Measurements from ENCODE around the gene AGBL5.
"Not testable (repeated sequence)": the region's sequence is repeated elsewhere in the genome, so short reads cannot be mapped to it uniquely, and the experiment has no call there.

The AGBL5 gene

DNA sequence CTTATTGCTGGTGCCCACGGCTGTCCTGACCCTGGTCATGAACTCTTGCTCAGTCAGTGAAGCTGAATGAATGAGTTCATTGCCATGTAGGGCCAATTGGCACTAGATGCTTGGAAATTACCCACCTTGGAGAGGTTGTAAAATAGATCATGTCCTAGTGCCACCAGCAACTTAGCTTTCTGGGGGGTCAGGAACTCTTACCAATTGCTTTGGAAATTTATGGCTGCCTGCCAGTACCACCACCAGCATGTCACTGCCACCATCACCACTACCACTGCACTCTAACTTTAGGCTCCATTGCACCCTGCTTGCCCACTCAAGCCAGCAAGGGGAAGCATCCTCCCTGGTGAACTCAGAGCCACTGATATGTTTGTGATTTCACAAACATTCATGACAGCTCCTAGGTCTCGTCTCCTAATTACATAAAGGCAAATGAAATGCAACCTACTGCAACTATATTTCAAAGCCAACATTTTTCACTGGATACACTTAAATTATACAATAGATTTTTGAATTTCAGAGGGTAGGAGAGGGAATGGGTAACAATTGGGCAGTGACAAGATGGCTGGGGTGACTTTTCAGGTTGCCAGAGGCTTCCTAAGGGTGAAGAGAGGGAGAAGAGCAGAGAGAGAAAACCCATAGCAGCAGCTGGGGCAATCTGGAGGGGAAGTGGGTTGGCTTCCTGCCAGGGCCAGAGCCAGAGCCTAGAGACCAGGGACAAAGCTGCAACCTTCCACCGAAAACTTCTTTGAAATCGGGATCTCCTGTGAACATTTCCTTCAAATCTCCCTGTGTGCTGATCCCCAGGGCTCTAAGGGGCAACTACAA, 23.5 kb downstream of the AGBL5 start:
- peaks cover 12% of the 10 kb centered on the region for H4K20me1 ChIP-seq
- H3K36me3 ChIP-seq: peaks cover 3% of the 10 kb centered on the region
- peak overlapping the region; percentile 37; the same call in 1 of the 2 replicates for H3K4me3 ChIP-seq
- H3K27ac ChIP-seq: peak overlapping the region; percentile 93
- H3K9me3 ChIP-seq: no peaks in the 10 kb centered on the region
- no peaks in the 10 kb centered on the region for H3K27me3 ChIP-seq
- peaks cover 77% of the 10 kb centered on the region for H3K4me1 ChIP-seq
- peak overlapping the region; percentile 70 for H3K9ac ChIP-seq
- H3K4me2 ChIP-seq: peak overlapping the region; percentile 100
- TF ChIP-seq Cebpa-rat (IDR thresholded peaks at IDR 0.05): no peak

DNA sequence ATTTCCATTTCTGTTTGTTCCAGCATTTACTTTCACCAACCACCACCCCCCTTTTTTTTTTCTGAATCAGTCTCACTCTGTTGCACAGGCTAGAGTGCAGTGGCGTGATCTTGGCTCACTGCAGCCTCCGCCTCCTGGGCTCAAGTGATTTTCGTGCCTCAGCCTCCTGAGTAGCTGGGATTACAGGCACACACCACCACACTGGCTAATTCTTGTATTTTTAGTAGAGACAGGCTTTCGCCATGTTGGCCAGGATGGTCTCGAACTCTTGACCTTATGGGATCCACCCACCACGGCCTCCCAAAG, 24.1 kb downstream of the AGBL5 start:
- Histone ChIP-seq H3K4me3 (peak overlapping the region; percentile 37), H3K4me2 (peak overlapping the region; percentile 100), H3K9ac (peak overlapping the region; percentile 70), H3K4me1 (peaks cover 77% of the 10 kb centered on the region), H3K27ac (peak overlapping the region; percentile 93)
- not testable (repeated sequence) for H3K27me3 ChIP-seq, H3K9me3 ChIP-seq, H4K20me1 ChIP-seq, H3K36me3 ChIP-seq

DNA sequence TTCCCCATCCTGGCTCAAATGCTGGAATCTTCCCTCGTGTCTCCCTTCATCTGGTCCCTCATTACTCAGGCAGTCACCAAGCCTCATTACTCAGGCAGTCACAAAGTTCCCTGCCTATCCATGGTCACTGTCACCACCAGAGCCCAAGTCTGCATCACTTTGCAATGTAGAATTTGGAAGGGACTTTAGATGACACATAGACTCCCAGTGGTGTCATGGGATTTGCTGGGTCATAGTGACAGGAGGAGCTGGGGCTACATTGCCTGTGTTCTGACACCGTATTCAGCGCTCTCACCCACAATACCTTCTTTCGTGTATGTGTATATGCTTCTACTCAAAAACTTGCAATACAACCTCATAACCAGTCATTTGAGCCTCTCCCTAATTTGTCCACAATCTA, 24.9 kb downstream of the AGBL5 start:
- H3K27ac ChIP-seq: peak overlapping the region; percentile 93
- no peaks in the 10 kb centered on the region for H3K9me3 ChIP-seq
- peak overlapping the region; percentile 100 for H3K4me2 ChIP-seq
- no peaks in the 10 kb centered on the region for H3K27me3 ChIP-seq
- TF ChIP-seq Cebpa-rat (IDR thresholded peaks at IDR 0.05): no peak
- H3K9ac ChIP-seq: peak overlapping the region; percentile 70; the same call in 1 of the 2 replicates
- H3K4me3 ChIP-seq: no peak overlapping the region
- peaks cover 78% of the 10 kb centered on the region for H3K4me1 ChIP-seq
- H4K20me1 ChIP-seq: no peaks in the 10 kb centered on the region
- no peaks in the 10 kb centered on the region for H3K36me3 ChIP-seq

DNA sequence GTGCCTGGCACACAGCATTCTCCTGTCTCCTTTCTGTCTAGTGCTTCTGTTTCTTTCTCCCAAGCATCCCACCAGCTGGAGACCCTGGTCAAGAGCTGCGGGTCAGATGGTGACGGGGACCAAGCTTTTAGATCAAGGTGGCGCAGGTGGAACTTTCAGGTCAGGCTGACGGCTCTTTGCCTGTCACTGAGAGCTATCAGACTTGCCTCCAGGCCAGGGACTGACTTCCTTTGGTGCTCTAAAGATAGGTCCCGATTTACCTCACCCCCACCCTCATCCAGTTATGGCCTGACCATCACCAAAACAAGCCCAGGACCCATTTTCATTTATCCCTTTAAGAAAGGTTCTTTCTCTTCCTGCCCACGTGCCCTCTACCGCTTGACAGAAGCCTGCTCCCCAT, 25.8 kb downstream of the AGBL5 start:
- H4K20me1 ChIP-seq: no peaks in the 10 kb centered on the region
- H3K27ac ChIP-seq: peak overlapping the region; percentile 95
- peaks cover 84% of the 10 kb centered on the region for H3K4me1 ChIP-seq

DNA sequence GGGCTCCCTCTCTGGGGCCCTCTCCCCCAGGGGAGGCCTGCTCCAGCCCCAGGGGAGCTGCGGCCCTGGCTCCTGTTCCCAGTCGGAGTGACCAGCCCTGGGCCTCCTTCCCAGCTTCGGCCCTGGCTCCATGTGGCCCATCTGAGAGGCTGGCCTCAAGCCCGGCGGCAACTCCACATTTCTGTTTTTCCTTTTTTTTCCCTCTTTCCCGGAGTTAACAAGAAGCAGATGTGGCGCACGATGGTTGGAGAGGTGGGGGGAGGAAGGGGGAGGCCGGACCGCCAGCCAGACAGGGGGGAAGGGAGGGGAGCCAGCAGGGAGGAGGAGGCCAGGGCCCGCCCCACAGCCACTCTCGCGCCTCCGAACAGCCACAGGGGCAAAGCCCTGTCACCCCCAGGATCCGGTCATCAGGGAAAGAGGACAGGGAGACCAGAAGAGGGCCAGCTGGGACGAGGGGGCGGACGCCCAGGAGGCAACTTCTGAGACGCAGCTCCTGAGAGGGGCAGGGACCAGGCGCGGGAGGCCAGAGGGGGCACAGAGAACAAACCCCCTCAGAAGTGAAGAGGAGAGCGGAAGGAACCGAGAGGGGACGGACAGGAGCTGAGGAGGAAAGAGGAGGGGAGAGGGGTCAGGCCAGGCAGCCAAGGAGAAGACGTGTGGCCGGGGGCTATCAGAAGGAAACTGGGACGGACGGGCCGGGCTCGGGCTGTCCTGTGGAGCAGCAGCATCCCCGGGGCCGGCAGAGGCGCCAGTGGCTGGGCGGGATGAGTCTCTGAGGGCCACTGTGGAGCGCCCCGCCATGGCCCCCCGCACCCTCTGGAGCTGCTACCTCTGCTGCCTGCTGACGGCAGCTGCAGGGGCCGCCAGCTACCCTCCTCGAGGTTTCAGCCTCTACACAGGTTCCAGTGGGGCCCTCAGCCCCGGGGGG, 27.1 kb downstream of the AGBL5 start, which contains the start of gene EMILIN1:
EMILIN1 (plus strand) TSS at position 349 of the 928 bp plus-strand sequence; CDS start at position 800, 451 bp downstream.
- H4K20me1 ChIP-seq: peaks cover 12% of the 10 kb centered on the region; the same call in 1 of the 2 replicates
- H3K4me1 ChIP-seq: peaks cover 84% of the 10 kb centered on the region
- H3K36me3 ChIP-seq: peaks cover 20% of the 10 kb centered on the region
- peak within 1 kb of the TSS; percentile 95 for H3K27ac ChIP-seq
- peak within 1 kb of the TSS; percentile 100 for H3K4me2 ChIP-seq
- peak within 1 kb of the TSS; percentile 82 for H3K4me3 ChIP-seq
- no peak for TF ChIP-seq Cebpa-rat (IDR thresholded peaks at IDR 0.05)
- H3K9ac ChIP-seq: peak within 1 kb of the TSS; percentile 96
- H3K27me3 ChIP-seq: no peaks in the 10 kb centered on the region
- H3K9me3 ChIP-seq: no peaks in the 10 kb centered on the region

More for the DNA sequence above, 25.8 kb downstream of the AGBL5 start:
- Histone ChIP-seq H3K9ac (peak overlapping the region; percentile 96; the same call in 1 of the 2 replicates), H3K36me3 (peaks cover 7% of the 10 kb centered on the region), H3K4me3 (no peak overlapping the region), H3K9me3 (no peaks in the 10 kb centered on the region), H3K27me3 (no peaks in the 10 kb centered on the region), H3K4me2 (peak overlapping the region; percentile 100)
- TF ChIP-seq Cebpa-rat (IDR thresholded peaks at IDR 0.05): no peak

DNA sequence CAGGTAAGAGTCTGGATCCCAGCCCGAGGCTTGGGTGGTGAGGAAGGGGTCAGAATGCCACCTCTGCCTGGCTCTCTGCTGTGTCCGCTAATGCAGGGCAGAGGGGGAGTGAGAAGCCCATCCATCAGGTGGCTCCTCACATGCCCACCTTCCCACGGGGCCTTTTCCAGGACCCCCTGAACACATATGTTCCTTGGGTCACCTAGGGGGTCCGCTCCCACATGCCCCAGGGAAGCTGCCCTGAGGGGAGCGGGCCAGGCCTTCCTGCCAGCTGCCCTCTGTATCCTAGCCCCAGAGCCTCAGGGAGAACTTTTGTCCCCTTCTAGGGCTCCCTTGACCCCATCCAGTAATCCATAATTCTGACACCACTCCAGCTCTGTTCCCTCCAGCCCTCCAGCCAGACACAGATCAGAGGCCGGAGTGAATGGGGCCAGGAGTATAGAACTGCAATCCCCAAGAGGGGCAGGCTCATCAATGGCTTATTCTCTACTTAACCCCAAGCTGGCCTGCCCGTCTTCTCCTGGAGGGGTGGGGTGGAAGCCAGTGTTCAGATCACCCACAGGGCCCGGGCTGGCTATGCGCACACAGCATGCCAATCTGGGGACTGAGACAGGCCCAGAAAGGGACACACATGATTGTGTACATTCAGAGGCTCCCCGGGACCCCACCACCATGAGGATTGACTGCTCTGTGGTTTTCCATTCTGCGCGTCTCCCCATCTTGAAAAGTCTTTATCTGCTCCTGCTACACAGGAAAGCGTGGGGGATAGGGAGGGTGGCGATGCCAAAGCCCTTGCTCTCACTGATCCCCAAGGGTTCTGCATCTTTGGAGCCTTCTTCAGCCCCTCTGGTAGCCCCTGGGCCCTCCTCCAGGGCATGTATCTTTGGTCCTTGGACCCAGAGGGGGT, 28.0 kb downstream of the AGBL5 start:
- Histone ChIP-seq H3K9me3 (no peaks in the 10 kb centered on the region), H3K27me3 (no peaks in the 10 kb centered on the region), H4K20me1 (peaks cover 20% of the 10 kb centered on the region; the same call in 1 of the 2 replicates), H3K9ac (peak overlapping the region; percentile 96), H3K36me3 (peaks cover 29% of the 10 kb centered on the region), H3K27ac (peak overlapping the region; percentile 95), H3K4me1 (peaks cover 84% of the 10 kb centered on the region), H3K4me3 (peak overlapping the region; percentile 82), H3K4me2 (peak overlapping the region; percentile 100)
- no peak for TF ChIP-seq Cebpa-rat (IDR thresholded peaks at IDR 0.05)

DNA sequence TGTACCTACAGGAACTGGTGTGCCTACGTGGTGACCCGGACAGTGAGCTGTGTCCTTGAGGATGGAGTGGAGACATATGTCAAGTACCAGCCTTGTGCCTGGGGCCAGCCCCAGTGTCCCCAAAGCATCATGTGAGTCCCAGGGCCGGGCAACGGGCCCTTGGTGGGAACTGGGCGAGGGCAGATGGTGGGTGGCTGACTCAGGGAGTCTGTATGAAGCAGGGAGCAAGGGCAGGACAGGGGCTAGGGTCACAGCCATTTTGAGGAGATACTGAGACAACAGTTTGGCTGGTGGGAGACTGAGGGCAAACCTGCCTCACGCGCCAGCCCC, 28.6 kb downstream of the AGBL5 start:
- peak overlapping the region; percentile 95 for H3K27ac ChIP-seq

DNA sequence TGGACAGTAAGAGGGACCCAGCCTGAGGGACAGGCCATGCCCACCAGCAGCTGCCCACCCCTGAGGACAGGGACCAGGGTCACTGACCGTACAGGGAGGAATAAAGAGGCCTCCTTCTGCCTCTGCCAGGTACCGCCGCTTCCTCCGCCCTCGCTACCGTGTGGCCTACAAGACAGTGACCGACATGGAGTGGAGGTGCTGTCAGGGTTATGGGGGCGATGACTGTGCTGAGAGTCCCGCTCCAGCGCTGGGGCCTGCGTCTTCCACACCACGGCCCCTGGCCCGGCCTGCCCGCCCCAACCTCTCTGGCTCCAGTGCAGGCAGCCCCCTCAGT, 29.1 kb downstream of the AGBL5 start:
- Histone ChIP-seq H4K20me1 (peaks cover 21% of the 10 kb centered on the region; the same call in 1 of the 2 replicates), H3K4me3 (peak overlapping the region; percentile 82), H3K4me2 (peak overlapping the region; percentile 100), H3K4me1 (peaks cover 84% of the 10 kb centered on the region), H3K9me3 (no peaks in the 10 kb centered on the region), H3K36me3 (peaks cover 38% of the 10 kb centered on the region), H3K27ac (peak overlapping the region; percentile 95), H3K9ac (peak overlapping the region; percentile 96), H3K27me3 (no peaks in the 10 kb centered on the region)
- TF ChIP-seq Cebpa-rat (IDR thresholded peaks at IDR 0.05): no peak

More for the DNA sequence above, 28.6 kb downstream of the AGBL5 start:
- Histone ChIP-seq H3K4me3 (peak overlapping the region; percentile 82), H3K9ac (peak overlapping the region; percentile 96), H3K27me3 (no peaks in the 10 kb centered on the region), H3K4me2 (peak overlapping the region; percentile 100), H3K36me3 (peaks cover 36% of the 10 kb centered on the region), H3K9me3 (no peaks in the 10 kb centered on the region), H3K4me1 (peaks cover 84% of the 10 kb centered on the region), H4K20me1 (peaks cover 21% of the 10 kb centered on the region; the same call in 1 of the 2 replicates)
- TF ChIP-seq Cebpa-rat (IDR thresholded peaks at IDR 0.05): no peak
